Activated CD8-positive, alpha-beta memory T cell treated with anti-CD3 and anti-CD28 coated beads for 48 hours (primary cell): ENCODE data around the gene CCDC97.
"Not testable (repeated sequence)": the region's sequence is repeated elsewhere in the genome, so short reads cannot be mapped to it uniquely, and the experiment has no call there.

Experiments
- DNase-seq, 3 experiments: peaks; one replicate each; pipeline ENCODE4 v3.0.0-alpha.2; 2020; ENCODE audit warnings: low read depth in 2 of 3, low spot score in 2 of 3

The CCDC97 gene

GRCh38 chr19:41334793-41335192 lies 24.8 kb downstream of the CCDC97 start:
- no peak for DNase-seq

GRCh38 chr19:41335467-41335866 lies 25.5 kb downstream of the CCDC97 start:
- no peak for DNase-seq

- DNase-seq = no peak
Measured at GRCh38 chr19:41339936-41340335, 30.0 kb downstream of the CCDC97 start.

DNA sequence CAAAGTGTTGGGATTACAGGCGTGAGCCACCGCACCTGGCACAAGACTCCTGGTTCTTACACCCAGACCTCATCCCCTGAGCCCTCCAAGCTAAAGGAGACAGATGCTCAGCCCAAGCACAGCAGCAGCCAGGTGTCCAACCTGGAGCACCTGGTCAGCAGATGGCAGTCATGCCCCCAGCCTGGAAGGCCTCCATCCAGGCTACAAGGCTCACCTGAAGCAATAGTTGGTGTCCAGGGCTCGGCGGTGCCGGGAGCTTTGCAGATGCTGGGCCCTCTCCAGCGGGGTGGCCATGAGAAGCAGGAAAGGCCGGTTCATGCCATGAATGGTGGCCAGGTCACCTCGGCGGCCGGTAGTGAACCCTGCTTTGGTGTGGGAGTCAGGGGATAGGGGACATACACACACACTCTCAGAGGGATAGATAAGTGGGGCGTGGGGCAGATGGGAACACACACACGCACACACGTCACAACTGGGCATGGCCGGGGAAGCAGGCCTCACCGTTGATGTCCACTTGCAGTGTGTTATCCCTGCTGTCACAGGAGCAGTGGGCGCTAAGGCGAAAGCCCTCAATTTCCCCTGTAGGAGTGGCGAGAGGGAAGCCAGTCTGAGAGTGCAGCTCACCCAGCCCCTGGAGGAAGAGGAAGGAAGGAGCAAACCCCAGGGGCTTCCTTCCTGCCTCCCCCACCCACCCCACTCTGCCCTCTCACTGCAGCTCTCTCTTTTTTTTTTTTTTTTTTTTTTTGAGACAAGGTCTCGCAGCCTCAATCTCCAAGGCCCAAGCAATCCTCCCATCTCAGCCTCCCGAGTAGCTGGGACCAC lies 31.9 kb downstream of the CCDC97 start:
- no peak for DNase-seq

DNA sequence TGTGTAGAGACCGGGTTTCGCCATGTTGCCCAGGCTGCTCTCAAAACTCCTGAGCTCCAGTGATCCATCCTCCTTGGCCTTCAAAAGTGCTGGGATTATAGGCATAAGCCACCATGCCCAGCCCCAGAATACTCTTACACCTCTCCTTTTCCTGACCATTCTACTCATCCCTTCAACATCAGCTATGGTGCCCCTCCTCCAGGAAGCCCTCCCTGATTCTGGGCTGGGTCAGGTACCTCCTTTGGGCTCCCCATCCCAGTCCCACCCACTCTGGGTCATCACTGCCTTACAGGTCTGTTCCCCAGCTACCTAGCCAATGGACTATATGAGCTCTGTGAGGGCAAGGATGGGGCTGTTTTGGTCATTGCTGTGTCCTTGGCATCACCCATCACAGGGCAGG lies 34.2 kb downstream of the CCDC97 start:
- no peak for DNase-seq

GRCh38 chr19:41346916-41347315 lies 36.9 kb downstream of the CCDC97 start:
- not testable (repeated sequence) for DNase-seq

DNA sequence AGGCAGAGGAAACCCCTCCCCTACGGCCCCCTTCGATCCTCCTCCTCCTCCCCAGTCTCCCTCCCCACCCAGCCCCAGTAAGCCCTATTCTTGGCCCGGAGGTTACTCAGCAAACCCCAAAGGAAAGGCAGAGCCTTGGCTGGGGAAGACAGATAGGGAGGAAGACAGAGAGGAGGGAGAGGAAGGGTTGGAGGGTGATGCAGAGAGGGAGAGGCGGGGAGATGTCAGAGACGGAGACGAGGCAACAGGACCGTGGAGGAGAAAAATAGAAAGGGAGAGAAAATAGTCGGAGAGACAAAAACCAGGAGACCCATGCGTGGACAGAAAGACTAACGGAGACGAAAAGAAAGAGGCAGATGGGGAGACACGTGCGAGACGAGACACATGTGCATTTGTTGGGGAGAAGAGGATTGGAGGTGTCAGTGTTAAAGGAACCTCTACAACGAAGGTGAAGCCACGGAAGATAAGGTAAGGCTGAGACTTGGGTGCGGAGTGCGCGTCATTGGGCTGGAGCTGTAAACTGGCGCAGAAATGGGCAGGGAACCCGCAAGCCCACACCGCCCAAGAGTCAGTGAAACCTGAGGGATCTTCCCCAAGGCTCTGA lies 40.9 kb downstream of the CCDC97 start:
- DNase-seq = no peak

DNA sequence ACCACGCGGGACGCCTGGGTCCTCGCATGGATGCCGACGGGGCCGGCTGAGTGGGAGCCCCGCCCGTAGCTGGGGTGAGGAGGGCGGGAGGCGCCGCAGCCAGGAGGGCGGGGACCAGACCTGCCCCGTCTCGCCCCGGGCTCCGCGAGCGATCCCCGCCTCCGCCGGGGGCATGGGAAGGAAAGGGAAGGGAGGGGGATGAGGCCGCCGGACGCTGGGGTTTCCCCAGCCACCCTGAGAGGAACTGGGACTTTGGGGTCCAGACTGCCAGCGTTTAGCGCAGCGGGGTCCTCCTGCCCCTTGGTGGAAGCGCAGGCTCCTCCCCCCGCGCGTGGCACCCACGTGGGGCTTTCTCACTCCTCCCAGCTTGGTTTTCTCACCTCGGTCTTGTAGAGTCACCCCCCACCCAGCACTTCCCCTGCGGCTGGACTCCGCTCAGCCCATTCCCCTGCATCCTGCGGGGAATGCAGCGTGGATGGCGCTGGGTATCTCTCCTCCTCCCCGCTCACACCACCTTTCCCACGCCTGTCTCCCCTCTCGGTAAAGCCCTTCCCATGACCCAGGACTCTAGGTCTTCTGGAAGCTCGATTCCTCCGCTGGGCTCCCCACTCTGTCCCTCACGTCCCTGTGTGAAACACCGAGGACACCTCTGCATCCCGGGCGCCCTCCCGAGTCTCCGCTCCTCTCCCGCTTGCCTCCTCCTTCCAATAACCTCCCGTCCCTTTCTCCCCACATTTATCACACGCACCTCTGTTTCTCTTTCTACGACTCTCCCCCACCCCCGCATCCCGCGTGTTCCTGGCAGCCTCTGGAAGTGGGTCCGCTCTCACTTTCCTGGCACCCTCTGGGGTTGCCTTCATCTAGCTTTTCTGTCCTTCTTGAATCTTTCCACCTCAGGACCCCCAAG lies 41.6 kb downstream of the CCDC97 start:
- DNase-seq = peak; percentile 53 to 77 (median 77)

DNA sequence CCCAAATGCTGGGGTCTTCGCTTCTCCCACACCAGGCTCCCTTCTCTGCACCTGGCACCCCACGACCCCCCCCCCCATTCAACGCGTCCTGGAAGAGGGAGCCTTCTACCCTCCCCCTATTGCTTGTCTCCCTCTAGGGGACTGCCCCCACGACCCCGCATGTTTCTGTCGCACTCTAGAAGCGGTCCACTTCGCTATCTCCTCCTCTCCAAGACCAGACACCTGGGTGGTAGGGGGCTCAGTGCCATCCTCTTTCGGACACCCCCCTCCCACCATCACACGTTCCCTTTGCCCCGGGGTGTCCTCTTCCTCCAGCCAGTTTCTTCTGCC lies 42.3 kb downstream of the CCDC97 start:
- DNase-seq = no peak

- peak in 2 of 3 experiments; percentile 53 to 58 for DNase-seq
Measured at GRCh38 chr19:41352609-41353465, 42.9 kb downstream of the CCDC97 start.

GRCh38 chr19:41353466-41354342 lies 43.7 kb downstream of the CCDC97 start, which contains the start of gene TGFB1:
TGFB1 (minus strand) TSS chr19:41353922; CDS start chr19:41353044, 878 bp downstream.
- DNase-seq = peak; percentile 82 to 91 (median 83)

GRCh38 chr19:41354343-41354953 lies 44.5 kb downstream of the CCDC97 start:
- no peak for DNase-seq

- no peak for DNase-seq
Measured at GRCh38 chr19:41355035-41355434, 45.1 kb downstream of the CCDC97 start.

GRCh38 chr19:41355802-41356201 lies 45.8 kb downstream of the CCDC97 start:
- DNase-seq = no peak

GRCh38 chr19:41356984-41357739 lies 47.2 kb downstream of the CCDC97 start:
- DNase-seq = no peak

DNA sequence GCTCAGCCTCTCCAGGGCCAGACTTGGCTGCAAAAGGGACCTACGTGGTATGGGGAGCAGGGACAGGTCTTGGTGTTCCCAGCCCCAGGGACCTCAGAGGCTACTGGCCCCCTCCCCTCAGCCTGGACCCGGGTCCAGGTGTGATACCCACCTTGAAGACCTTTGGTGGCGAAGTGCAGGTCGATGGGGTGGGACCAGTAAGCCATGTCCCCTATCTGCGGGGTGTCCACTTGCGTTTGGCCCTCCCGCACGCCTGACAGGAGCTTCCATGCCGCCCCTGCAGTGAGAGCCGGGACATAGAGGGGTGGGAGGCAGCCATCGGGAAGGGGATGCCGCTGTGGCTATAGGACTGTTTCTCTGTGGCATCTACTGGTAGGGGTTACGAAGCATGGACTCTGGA lies 47.8 kb downstream of the CCDC97 start:
- no peak for DNase-seq

DNA sequence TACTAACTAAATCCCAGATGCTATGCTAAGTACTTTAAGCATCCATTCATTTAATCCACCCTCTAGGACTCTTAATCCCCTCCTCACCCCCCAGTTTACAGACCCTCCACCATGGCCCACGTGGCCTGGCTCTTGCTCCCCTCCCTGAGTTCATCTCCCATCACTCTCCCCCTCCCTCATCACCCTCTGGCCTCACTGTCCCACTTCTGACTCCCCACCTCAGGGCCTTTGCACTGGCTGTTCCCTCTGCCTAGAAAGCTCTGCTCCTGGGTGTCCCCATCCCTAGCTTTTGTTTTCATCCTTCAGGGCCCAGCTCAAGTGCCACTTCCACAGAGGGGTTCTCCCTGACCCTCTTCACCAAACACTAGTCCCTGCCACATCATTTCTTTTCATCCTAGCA lies 49.8 kb downstream of the CCDC97 start:
- DNase-seq = no peak

DNA sequence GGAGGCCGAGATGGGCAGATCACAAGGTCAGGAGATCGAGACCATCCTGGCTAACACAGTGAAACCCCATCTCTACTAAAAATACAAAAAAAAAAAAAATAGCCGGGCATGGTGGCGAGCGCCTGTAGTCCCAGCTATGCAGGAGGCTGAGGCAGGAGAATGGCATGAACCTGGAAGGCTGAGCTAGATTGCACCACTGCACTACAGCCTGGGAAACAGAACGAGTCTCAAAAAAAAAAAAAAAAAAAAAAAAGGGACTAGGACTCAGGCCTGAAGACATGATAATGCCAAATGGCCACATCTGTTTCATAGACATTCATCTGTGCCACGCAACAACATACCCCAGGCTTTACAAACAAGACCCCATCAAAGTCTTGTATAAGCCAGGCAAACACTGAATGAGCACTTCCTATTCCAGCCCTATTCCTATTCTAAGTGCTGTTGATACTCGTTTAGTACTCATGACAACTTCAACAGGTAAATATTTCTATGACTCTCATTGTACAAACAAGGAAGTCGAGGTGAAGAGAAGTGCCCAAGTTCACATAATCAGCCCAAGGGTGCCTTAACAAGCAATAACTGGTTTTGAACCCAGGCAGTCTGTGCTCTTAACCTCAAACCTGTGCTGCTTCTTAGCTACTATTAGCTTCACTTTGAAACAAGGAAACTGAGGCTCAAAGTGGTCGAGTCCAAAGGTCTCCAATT lies 52.3 kb downstream of the CCDC97 start:
- DNase-seq = no peak
